H1 (cell line): ENCODE measurements around the gene NXN. TPM values are rescaled to one million over a fixed set of nuclear protein-coding genes. Genes with fewer than 3 reads are reported as not detected.

Source experiments
- EGR1 ChIP-seq: IDR thresholded peaks from 2 replicates; pipeline ENCODE4 v1.6.1; 2011; ENCODE audit warnings: low read depth, low read length, borderline replicate concordance
- polyA plus RNA-seq, 7 experiments: library from polyadenylated mRNA; depleted of rRNA in 3 of 7; stranded (reverse) in 5 of 7; unstranded in 2 of 7; fragments of >200 nt in 5 of 7; fragments of 200-250 nt in 2 of 7; gene quantifications; 1 replicate in 5 of 7; 2 replicates in 1 of 7; 4 replicates in 1 of 7; pipeline versions ENCODE4 v1.2.1 to v1.2.3, GENCODE V29; 2011 to 2013; ENCODE audit warnings: missing spikeins in 2 of 7, mixed read lengths in 2 of 7
- total RNA-seq: library from RNA; stranded (reverse); fragmentation: NEBNext Ultra II Directional; extraction: Animal tissue kit (Norgen Biotek cat#: 25700); gene quantifications from 2 replicates; pipeline ENCODE4 v1.2.1, GENCODE V29; 2021

NXN gene
- total and polyA plus RNA-seq, 2 of the 8 experiments (the other 6 are each of a cell fraction or from before 2014, with no cell fraction given): 94.1 to 107 TPM

- TF ChIP-seq EGR1: no peak
Observed at GRCh38 chr17:850851-851763, 128.5 kb downstream of the NXN start (continued).
